IPS-18c (cell line): Measurements from ENCODE around the gene EPB41L2.

Experiments used
- H3K4me3 ChIP-seq: 2 replicates; pipeline ENCODE4 v1.7.0; 2013; ENCODE audit warnings: low read depth, mild to moderate bottlenecking, low read length, moderate library complexity; ENCODE audit not compliant: insufficient read depth
- H3K9me3 ChIP-seq: one replicate; pipeline ENCODE4 v1.6.1; 2013; ENCODE audit warnings: mild to moderate bottlenecking, low read length, moderate library complexity; ENCODE audit not compliant: control insufficient read depth, insufficient read depth

Gene EPB41L2

DNA sequence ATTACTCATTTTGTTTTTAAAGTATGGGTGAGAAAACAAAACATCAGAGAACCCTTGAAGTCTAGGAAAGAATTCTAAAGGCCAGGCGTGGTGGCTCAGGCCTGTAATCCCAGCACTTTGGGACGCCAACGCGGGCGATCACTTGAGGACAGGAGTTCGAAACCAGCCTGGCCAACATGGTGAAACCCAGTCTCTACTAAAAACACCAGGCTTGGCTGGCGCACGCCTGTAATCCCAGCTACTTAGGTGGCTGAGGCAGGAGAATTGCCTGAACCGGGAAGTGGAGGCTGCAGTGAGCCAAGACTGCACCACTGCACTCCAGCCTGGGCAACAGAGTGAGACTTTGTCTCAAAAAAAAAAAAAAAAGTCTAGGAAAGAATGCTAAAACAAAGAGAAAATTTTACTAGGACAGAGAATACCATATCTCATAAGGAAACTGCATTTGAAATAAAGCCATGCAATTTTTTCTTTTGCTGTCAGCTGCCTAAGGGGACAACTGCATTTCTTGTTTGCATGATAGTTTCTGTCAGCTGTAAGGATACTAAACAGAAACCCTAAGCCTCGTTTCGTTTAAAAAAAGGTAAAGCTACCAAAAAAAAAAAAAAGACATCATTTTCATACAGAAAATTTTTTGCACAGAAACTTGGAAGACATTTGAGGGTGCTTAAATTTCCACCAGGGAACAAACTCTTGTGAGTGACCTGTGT, 203.7 kb downstream of the EPB41L2 start:
- Histone ChIP-seq H3K9me3 (no peaks in the 10 kb centered on the region), H3K4me3 (no peak overlapping the region)

DNA sequence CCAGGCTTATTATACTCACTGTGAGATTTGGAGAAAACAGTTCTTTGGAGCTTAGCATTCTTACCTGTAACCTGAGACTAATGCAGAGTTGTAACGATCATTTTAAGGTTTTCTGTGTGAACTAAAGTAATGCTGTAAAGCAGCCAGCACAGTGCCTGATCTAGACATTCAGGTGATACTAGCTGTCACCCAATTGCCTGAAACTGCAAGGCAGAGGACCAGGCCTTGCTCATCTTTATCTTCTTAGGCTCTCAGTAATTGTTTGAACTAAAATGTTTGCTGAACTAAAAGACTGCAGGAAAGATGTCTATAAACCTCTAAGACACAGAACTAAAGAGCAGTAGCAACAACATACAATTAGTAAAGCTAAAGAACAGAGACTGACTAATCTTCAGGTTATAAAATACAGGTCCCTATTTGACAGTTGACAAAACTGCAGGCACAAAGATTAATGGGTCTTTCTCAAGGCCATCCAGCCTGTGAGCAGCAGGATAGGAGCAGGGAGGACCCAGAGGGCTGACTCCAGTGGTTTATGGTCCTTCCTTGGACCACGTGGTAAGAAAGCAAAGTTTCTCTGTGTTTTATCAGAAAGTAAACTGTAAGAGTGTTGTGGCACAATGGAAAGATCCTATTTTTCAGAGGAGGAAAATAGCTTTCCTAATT, 204.4 kb downstream of the EPB41L2 start:
- H3K9me3 ChIP-seq, result no peaks in the 10 kb centered on the region
- H3K4me3 ChIP-seq, result no peak overlapping the region

DNA sequence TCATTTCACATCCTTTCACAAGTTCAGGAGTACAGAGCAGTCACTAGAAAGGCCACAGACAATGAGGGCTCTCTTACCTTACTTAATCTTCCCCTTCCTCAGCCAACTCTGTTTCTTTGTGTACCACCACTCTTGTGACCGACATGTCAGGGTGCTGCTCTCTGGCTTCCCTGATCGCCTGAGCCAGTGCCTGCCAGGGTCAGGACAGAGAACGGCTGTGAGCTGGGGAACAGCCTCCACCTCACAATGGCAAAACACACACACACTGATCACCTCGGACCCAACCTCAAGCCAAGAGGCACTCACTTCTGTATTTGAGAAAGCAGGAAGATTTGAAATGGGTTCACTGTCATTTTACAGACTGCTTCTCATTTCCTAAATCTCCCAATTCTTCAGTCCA, 205.0 kb downstream of the EPB41L2 start:
- Histone ChIP-seq H3K4me3 (no peak overlapping the region), H3K9me3 (no peaks in the 10 kb centered on the region)

DNA sequence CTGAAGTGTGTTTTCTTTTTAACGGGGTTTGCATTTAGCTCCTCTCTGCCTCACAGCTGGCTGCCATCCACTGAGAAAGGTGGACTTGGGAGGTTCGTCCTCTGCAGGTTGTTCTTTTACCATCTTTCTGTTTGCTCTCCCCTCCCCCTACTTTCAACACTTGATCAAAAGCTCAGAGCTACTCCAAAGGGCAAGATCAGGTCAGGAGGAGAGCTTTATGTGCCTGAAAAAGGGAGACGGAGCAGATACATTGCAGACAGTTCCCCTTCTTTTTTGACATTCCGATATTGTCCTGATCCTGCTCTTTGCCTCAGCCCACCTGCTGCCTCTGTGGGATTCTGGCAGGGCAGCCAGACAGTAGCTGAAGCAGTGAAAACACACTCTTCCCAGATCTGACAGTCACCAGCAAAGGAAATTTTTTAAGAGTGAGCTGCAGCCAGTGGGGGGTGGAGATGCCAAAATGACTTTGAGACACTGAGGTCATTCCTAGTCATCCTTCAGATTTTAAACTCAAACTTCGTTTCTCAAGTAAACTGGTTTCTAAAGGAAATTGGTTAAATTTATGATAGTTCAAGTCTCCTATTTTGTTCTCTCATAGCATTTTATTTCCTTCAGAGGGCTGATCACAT, 209.4 kb downstream of the EPB41L2 start:
- H3K4me3 ChIP-seq, result no peak overlapping the region
- H3K9me3 ChIP-seq, result no peaks in the 10 kb centered on the region

DNA sequence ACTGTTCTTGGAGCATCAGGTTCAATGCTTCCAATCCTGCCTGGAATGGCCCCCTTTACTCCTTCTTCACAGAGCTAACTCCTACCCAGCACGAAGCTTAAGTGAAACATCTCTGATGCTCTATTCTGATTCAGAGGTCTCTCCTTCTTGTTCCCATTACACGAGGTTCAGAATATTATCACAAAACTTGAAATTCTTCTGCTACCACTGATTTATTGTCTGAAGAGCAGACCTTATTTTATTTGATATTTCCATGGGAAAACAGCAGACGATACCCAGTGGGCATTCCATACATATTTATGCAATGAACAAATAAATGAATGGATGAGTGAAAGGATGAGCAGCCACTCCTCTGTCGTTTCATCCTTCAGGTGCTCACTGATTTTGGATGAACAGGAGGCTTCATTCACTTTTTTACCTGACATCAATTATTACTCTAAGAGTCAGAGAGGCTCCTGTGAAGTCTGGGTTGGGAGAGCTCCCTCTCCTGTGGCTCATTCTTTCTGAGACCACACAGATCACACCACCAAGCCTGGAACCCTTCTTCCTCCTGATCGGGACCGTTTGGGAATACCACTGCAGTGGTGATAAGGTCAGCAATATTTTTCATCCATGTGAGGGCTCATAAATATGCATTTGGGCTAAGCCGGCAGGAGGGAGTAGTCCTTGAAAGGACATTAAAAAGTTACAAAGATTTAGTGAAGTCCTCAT, 210.0 kb downstream of the EPB41L2 start:
- no peak overlapping the region for H3K4me3 ChIP-seq
- no peaks in the 10 kb centered on the region for H3K9me3 ChIP-seq

DNA sequence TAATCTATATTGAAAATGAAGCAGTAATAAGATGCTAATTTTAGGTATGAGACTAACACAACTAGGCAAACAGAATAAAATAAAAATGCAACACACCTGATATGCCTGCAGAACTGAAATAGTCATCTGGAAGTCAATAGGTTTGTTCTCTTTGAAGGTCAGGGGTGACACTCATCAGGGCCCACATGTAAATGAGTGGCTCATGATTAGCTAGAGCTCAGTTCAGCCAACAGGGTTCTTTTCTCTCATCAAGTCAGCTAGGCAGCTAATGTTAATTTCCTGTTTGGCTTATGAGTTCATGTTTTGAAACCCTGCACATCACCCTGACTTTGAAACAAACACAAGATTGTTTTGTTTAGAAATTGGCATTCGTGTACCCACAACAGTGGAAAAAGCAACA, 212.0 kb downstream of the EPB41L2 start:
- H3K9me3 ChIP-seq, result no peaks in the 10 kb centered on the region
- no peak overlapping the region for H3K4me3 ChIP-seq

DNA sequence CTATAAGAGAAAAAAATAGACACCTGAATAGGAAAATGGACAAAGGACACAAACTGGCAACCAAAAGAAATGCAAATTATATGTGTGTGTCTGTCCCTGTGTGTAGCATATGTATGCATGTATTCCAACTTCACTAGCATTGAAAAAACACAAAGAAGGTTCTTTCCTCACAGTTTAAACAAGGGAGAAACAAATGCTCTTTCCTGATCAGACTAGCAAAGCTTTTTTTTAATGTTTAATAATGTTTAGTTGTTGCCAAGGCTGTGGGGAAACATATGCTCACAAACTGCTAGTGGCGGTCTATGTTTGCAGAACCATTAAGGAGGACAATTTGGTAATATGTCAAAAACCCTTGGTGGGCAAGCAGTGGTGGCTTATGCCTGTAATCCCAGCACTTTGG, 213.5 kb downstream of the EPB41L2 start:
- H3K4me3 ChIP-seq, result no peak overlapping the region
- no peaks in the 10 kb centered on the region for H3K9me3 ChIP-seq

DNA sequence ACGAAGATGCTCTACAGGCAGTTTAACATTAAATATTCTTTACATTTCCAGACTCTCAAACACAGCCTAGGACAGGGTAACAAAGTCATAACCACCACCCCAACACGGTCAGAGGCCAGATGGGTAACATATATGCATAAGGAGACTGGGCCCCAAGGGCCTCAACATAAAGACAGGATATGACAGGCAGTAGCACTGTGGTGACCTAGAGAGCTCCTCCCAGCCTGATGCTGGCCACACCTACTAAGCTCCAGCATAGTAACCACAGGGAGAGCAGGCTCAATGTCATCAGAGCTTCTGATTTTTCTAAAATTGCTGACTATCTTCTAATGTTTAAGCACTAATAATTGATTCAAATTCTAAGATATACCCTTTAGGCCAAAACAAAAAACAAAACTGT, 214.1 kb downstream of the EPB41L2 start:
- H3K4me3 ChIP-seq, result no peak overlapping the region
- H3K9me3 ChIP-seq, result no peaks in the 10 kb centered on the region

DNA sequence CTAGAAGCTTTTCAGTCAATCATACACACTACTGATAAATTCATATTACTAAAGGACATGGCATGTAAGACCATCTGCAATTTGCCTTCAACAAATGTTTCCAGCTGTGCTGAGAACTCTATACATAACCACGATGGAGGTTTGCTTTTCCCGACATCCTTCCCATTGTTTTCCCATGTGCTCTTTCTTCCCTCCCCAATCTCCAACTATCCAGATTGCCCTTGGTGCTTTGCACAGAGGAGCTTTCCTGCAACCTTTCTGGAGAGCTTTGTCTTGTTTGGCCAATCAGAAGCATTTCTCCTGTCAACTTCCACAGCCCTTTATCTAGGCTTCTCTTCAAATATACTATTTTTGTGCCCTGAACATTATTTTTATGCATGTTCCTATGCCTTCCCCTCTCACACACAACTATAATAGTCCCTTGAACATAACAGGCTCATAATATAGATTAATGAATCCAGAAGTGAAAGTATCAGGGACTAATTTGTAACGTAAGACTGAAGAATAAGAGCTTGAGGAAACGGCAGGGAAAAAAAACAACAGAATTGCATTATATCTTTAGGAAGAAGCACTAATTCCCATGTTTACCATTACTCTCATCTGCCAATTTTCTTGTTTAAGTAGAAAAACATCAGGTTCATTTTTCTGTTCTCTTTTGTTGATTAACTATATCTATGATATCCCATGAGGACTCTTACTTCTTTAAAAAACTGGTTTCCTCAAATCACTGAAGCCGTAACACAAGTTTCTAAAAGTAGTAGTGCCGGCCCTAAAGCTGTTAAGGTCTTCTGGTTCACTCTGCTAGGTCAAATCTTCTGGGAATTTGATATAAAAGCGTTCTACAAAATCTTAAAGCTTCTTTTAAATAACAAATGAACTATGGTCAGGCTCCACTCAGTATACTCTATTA, 215.8 kb downstream of the EPB41L2 start:
- H3K9me3 ChIP-seq, result no peaks in the 10 kb centered on the region

DNA sequence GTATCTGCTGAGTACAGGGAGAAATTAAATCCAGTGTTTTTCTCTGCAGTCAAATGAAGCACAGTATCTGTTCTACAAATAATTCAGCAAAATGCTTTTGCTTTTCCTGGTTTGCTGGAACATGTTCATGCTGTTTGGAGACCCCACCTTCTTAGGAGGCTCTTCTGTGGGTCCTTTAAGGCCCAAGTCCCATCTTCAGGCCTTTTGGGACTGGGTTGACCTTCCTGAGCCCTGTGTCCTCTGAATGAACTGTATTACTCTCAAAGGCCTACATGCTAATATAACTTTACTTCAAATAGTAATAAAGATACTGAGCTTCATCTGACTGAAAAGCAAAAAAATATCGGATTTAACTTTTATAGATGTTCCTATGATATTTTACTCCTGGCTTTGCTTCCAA, 216.5 kb downstream of the EPB41L2 start:
- no peak overlapping the region for H3K4me3 ChIP-seq
- no peaks in the 10 kb centered on the region for H3K9me3 ChIP-seq

More for the DNA sequence above, 215.8 kb downstream of the EPB41L2 start:
- no peak overlapping the region for H3K4me3 ChIP-seq

DNA sequence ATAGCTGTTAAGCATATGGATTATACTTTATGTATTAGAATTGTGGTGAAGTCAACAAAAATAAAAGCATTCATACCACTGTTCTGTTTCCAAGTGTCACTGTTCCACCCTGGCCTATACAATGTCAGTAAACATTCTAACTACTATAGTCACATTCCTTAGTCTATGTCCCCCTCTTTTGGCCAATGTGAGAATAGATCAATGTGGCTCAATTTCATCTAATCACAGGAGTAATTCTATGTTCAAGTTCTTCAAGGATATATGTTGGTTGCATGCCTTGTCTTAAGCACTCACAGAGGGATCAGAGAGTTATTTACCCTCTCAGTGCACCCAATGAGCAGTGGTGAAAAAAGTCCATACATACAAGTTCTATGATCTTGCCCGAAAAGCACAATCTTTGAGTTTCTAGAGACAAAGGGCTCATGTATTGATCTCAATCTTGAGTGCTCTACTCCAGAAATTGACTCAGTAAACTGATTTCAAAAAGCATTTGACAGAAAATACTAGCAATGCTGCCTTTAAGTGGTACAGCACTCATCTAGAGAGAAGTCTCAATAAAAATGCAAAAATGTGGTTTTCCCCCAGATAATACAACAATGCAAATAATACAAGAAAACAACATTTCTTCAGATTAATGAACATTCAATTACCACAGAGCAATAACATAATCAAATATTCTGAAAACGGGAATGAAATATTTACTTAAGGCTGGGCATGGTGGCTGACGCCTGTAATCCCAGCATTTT, 219.3 kb downstream of the EPB41L2 start:
- Histone ChIP-seq H3K4me3 (no peak overlapping the region), H3K9me3 (no peaks in the 10 kb centered on the region)

DNA sequence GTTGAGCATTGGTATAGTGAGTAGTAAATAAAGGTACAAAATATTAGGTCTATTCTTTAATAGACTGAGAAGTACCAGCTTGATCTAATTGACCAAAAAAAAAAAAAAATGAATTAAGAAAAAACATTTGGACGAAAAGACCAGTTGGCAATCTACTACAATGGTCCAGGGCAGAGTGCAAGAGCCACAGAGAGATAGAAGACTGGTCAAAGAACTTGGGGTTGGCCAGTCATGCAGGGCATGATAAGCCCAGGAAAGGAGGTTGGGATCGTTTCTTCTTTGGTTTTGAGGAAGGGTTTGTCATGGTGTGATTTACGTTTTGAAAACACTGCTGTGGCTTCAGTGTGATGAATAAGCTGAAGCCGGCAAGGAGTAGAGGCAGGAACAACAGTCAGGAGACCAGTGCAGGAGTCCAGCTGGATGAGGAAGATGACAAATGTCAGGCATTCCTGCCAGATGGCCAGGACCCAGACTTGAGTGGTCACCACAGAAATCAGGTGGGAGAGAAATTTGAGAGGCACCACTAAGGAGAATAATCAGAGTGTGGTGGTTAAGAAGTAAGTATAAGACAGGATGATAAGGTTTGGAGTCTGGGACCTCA, 221.8 kb downstream of the EPB41L2 start:
- Histone ChIP-seq H3K4me3 (no peak overlapping the region), H3K9me3 (no peaks in the 10 kb centered on the region)

DNA sequence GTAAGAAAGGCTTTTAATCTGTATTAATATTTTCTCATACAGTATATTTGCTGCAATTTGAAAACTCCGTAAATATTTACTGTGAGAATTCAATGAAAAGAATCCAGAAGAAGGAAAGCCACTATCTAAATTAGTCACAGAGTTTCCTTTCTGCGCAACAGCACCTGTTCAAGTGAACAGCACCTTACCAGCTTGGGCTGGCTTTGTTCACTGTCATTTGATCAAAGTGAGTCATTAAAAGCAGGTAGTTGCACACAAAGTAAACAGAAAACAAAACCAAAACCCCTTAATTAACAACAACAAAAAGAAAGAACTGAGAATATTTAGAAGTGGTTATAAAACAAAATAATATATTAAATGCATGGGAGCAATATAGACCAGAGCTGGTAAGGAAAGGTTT, 223.0 kb downstream of the EPB41L2 start:
- H3K4me3 ChIP-seq, result no peak overlapping the region
- H3K9me3 ChIP-seq, result no peaks in the 10 kb centered on the region

DNA sequence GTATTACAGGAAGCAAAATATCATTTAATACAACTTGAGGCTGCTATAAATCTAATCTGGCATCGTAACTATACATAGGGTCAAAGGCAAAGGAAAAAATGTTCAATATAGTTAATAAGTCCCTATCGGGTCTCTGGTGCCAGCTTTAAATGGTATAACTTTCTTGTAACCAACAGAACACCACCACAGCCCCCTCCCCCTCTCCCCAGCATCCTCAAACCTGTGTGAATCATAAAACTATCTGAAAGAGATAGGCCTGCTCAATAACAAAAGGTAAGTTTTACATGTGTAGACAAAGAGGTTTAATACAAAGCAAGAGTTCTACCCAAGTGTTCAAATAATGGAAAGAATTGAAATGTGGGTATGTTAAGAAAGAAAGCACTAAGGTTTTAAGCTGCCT, 223.7 kb downstream of the EPB41L2 start:
- H3K4me3 ChIP-seq, result no peak overlapping the region

DNA sequence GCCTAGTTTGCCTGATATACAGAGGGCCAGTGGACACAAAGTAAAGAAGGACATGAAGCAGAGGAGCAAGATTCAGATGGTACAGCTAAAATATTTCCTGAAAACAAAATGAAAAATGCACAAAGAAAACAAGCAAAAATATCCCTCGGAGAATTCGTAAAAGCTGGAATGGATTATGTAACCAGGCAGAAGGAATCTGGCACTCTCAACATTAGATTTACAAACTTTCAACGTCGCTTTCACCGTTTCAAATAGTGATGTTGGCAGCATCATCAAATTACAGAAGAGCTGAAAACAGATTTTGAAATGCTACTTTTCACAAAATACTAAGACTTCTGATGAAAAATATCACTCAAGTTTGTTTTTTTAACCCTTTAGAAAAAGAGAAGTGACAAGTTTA, 224.1 kb downstream of the EPB41L2 start:
- Histone ChIP-seq H3K9me3 (no peaks in the 10 kb centered on the region), H3K4me3 (no peak overlapping the region)

More for the DNA sequence above, 223.7 kb downstream of the EPB41L2 start:
- no peaks in the 10 kb centered on the region for H3K9me3 ChIP-seq

DNA sequence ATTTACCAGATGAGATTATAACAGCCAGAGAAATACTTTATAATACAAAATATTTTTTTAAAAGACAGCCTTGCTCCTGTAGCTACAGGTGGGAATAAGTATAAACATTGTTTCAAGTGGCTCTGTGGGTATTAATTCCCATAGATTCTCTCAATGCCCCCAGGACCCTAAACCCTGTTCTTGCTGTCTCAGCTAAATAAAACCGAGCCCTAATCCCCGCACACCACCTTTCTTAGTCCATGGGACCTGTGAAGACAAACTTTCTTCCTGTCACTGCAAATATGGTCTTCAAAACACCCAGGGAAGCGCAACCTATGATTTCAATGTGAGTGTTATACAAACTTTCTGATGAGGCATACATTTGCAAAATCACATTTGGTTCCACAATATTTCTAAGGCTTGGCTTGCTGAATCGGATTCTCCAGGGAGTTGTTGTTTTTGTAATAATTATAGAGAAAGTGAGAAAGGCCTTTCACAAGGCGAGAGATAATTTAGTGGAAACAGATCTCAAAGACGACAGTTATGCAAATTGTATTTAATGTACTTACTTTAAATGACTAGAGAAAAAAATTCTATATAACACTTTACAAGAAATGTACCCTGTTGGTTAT, 224.7 kb downstream of the EPB41L2 start:
- Histone ChIP-seq H3K9me3 (no peaks in the 10 kb centered on the region), H3K4me3 (no peak overlapping the region)
